ENCODE results near the gene NTHL1.
A peak's percentile ranks its signal among the peaks of the same experiment; 100 is the strongest.

NTHL1 gene

DNA sequence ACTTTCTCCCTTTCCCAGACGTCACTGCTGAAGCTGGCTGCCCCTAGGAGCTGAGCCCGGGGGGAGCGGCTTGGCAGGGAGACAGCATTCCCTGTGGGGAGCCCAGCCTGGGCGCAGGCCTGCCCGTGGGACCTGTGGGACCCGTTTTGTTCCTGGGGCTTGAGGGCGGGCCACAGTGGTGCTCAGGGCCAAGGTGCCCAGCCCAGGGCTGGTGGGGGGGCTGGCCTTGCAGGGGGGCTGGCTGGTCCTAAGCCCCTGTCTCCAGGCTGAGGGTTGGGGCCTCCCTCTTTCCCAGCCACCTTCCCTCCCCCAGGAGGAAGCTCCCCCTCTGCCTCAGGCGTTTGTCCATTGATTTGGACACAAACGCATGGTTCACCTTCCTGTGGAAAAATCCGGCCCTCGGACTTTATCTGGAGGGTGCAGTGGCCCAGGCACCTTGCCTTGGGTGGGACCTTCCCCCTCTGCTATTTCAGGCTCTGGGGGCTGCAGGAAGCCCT lies 16.5 kb downstream of the NTHL1 start:
- no peak overlapping the region for H3K4me3 ChIP-seq (ENCODE audit: low read depth, low read length)

GRCh38 chr16:2030036-2030435 lies 17.6 kb downstream of the NTHL1 start:
- H3K4me3 ChIP-seq (ENCODE audit: low read depth, low read length): no peak overlapping the region

- no peak overlapping the region for H3K4me3 ChIP-seq (ENCODE audit: low read depth, low read length)
Observed at GRCh38 chr16:2029350-2029749, 18.3 kb downstream of the NTHL1 start.

DNA sequence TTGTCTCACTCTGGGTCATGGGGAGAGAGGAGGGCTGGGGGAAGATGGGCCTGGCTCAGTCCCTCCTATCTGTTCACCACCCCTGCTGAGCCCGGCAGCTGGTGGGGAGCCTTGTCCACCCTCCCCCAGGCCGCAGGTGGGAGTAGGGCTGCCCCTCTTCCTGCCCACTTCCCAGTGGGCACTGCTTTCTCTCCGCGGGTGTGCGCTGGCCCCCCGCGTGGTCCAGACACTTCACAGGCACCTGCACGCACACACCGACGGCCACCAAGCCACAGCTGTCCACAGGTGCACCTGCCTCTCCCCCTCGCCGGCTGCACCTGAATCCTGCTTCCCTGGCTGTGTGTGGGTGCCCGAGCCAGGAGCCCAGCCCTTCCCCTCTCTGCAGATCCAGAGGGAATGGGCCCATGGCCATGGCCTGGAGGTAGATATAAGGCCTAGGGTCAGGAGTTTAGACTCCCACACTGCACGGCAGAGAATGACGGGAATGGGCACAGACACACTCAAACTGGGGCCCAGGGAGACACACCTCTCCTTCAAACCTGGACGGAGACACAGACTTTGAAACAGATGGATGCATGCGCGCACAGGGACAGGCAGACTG lies 18.9 kb downstream of the NTHL1 start:
- H3K4me3 ChIP-seq (ENCODE audit: low read depth, low read length): no peak overlapping the region

DNA sequence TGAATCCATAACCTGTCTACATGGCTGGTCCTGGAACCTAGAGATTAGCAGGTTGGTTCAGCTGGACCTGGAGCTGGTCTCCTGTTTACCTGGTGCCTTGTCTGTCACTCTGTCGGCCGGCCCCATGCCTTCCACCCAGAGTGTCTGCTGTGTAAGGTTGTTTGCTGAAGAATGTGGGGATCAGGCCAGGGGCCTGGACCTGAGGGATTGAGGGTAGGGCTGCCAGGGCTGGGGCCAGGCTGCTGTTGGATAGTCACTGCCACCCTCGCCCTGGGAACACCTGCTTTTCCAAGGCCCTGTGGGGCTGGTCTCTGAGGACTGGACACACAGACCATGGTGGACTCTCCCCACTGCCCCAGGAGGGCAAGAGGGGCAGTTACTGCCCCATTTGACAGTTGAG lies 19.5 kb downstream of the NTHL1 start:
- H3K4me3 ChIP-seq (ENCODE audit: low read depth, low read length): no peak overlapping the region

DNA sequence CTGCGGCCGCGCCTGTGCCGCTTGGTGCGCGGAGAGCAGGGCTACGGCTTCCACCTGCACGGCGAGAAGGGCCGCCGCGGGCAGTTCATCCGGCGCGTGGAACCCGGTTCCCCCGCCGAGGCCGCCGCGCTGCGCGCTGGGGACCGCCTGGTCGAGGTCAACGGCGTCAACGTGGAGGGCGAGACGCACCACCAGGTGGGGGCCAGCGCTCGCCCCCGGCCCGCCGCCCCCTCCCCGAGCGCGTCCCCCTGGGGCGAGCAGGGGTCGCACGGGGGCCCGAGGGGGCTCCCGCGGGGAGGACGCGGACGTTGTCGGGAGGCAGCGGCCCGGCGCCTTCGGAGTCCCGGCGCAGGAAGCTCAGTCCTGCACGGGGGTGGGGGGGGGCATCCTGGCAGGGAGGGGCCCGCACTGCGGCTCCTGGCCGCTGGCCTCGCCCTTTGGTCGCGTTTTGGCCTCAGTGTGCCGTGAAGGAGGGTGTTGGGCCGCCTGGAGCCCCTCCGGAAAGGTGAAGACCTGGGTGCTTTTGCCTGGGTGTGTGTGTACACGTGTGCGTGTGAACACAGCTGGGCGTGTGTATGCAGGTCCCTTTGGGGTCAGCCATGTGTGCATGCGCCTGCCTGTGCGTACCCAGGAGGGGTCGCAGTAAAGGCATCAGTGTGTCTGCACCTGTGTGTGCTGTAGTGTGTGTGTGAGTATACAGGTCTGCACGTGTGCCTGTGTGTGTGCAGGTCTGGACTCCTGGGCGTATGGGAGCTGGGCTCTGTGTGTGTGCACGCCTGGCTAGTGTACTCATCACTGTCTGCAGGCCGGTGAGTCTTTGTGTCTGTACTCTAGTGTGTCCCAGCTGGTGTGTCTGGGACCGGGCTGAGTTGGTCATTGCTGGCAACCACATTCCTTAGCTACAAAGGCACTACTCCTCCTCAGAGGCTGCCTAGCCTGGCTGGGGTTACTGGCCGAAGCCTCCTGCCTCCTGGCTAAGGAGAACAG lies 20.3 kb downstream of the NTHL1 start:
- peak overlapping the region; percentile 17 for H3K4me3 ChIP-seq (ENCODE audit: low read depth, low read length)

DNA sequence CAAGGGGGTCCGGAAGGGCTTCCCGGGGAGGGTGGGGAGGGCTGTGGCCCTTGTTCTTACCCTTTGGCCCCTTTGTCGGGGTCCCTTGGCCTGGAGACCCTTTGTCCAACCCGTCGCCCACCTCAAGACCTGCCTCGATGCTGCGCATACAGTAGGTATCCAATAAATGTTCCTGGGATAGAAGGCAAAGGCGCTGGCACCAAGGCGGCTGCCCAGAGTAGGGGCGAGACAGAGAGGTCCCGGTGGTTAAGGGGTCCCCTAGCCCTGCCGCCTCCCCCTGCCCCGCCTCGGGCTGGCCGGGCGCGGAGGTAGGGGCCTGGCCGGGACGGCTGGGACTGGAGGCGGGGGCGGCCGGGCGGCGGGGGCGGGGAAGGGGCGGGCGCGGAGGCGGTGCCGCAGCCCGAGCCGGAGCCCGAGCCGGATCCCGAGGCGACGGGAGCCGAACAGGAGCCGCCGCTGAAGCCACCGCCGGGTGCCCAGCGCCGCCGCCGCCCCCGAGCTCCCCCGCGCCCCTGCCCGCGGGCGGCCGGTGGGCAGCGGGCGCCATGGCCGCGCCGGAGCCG lies 21.1 kb downstream of the NTHL1 start, which contains the start of gene NHERF2:
NHERF2 (plus strand) TSS at position 442 of the 563 bp plus-strand sequence; CDS start at position 546, 104 bp downstream.
- peak within 1 kb of the TSS; percentile 17 for H3K4me3 ChIP-seq (ENCODE audit: low read depth, low read length)

- no peak overlapping the region for H3K4me3 ChIP-seq (ENCODE audit: low read depth, low read length)
Observed at GRCh38 chr16:2025878-2026460, 21.7 kb downstream of the NTHL1 start.

DNA sequence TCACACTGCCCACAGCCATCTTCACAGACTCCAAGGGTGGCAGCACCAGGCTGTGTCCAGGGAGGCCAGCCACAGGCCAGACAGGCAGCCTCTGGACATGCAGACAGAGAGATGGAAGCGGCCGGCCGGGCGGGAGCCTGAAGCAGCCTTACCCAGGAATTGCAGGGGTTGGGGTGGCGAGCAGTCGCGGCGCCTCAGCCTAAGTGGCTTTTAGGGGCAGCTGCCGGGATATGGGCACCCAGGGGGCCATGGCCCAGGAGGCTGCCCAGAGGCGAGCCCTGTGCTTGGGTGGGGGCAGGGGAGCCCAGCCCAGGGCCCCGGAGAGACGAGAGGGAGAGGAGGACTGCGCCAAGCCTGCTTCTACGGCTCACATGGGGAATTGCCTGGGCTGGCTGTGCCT lies 22.4 kb downstream of the NTHL1 start:
- no peak overlapping the region for H3K4me3 ChIP-seq (ENCODE audit: low read depth, low read length)

- no peak overlapping the region for H3K4me3 ChIP-seq (ENCODE audit: low read depth, low read length)
Observed at GRCh38 chr16:2024032-2024420, 23.6 kb downstream of the NTHL1 start.

DNA sequence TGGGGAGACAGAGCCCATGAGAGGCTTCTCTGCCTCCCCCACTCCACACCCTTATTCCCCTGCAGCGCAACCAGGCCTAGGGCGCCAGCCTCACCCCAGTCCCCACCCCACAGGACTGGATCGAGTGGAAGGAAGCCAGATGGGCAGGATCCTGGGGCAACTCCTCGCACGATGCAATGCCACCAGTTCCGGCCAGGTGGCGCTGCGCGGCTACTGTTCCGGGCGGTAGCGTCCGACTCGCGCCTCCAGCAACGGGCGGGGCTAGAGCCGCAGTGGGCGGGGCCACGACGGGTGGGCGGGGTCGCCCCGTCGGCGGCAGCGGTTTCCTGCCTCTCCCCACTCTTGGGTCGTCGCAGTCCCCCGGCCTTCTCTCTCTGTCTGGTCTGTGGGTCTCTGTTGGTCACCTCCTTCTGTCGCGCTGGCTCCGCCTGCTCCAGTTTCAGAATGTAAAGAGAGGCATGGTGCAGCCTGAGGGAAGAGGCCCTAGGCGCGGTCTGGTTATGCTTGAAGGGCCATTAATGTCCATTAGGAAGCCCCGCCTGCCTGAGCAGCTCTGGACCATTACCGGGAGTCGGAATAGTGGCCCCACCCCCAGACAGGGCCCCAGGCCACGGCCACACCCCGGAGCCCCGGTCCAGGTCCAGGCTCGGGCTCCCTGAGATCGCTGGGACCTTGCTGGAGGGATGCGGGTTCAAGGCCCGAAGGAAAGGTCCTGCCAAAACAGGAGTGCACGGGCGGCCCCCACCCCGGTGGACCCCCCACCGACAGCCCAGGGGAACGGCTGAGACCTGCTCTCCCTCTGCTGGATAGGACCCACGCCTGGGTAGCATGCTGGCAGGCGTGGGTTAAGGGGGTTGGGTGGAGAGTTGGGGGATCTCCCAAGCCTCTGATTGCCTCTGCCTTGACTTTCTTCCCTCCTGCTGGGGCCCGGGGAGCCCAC lies 24.3 kb downstream of the NTHL1 start:
- peak overlapping the region; percentile 18 for H3K4me3 ChIP-seq (ENCODE audit: low read depth, low read length)

DNA sequence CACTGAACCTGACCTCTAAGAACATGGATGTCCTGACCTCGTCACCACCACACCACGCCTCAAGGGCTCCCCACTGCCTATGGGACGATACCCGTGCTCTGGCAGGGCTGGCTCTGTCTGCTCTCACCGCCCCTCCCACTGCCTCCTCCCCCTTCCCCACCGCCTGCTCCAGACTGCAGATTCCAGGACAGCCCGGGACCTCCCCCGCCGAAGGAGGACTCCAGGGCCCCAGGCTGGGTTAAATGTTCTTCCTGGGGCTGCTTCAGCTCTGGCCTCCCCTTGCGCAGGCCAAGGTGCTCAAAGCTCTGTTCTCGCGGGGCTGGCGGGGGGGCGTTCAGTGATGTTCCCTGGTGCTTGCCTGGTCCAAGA lies 24.9 kb downstream of the NTHL1 start:
- peak overlapping the region; percentile 4 for H3K4me3 ChIP-seq (ENCODE audit: low read depth, low read length)

DNA sequence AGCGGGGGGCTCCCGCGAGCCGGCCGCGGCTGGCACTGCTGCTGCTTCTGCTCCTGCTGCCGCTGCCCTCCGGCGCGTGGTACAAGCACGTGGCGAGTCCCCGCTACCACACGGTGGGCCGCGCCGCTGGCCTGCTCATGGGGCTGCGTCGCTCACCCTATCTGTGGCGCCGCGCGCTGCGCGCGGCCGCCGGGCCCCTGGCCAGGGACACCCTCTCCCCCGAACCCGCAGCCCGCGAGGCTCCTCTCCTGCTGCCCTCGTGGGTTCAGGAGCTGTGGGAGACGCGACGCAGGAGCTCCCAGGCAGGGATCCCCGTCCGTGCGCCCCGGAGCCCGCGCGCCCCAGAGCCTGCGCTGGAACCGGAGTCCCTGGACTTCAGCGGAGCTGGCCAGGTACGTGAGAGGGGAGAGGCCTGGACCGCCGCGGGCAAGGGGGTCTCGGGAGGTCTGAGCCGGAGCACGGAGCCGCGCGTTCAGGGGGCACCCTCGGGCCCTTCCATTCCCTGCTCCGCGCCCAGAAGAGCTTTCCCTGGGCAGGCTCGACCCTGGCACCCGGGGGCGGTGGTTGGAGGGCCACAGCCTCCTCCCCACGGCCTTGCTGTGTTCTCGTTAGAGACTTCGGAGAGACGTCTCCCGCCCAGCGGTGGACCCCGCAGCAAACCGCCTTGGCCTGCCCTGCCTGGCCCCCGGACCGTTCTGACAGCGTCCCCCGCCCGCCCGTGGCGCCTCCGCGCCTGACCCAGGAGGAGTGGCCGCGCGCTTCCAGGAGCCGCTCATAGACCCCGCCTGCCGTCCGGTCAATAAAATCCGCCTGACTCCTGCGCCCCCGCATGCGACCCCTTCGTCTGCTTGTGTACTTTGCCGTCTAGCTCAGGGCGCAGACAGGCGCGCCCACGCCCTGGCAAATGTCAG lies 27.5 kb downstream of the NTHL1 start:
- H3K4me3 ChIP-seq (ENCODE audit: low read depth, low read length): peak overlapping the region; percentile 17

- peak within 1 kb of the TSS; percentile 17 for H3K4me3 ChIP-seq (ENCODE audit: low read depth, low read length)
Observed at GRCh38 chr16:2019518-2019920, 28.1 kb downstream of the NTHL1 start, which contains the start of gene NPW. NPW (plus strand) TSS chr16:2019785.

GRCh38 chr16:2016407-2016922 lies 31.2 kb downstream of the NTHL1 start:
- no peak overlapping the region for H3K4me3 ChIP-seq (ENCODE audit: low read depth, low read length)

GRCh38 chr16:2015947-2016208 lies 31.8 kb downstream of the NTHL1 start:
- no peak overlapping the region for H3K4me3 ChIP-seq (ENCODE audit: low read depth, low read length)

DNA sequence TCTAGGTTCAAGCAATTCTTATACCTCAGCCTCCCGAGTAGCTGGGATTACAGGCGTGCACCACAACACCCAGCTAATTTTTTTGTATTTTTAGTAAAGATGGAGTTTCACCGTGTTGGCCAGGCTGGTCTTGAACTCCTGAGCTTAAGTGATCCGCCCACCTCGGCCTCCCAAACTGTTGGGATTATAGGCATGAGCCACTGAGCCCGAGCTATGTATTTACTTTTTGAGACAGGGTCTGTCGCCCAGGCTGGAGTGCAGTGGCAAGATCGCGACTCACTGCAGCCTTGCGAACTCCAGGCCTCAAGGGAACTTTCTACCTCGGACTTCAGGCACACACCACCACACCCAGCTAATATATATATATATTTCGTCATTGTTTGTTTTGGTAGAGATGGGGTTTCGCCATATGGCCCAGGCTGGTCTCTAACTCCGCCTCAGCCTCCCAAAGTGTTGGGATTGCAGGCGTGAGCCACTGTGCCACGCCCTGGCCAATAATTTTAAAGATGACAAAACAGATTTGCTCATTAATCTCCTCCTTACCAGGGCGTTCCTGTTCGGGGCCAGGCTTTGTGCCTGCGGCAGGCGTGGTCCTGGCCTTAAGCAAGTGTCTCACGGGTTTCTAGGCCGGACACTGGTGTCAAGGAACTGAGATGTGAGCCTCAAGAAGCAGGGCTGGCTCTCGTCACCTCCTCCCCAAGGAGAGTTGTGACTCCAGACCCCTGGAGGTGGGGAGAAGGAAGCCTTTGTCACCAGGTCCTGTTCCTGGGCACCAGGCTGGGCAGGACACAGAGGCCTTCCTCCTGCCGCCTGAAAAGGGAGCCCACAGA lies 32.3 kb downstream of the NTHL1 start:
- H3K4me3 ChIP-seq (ENCODE audit: low read depth, low read length): no peak overlapping the region

DNA sequence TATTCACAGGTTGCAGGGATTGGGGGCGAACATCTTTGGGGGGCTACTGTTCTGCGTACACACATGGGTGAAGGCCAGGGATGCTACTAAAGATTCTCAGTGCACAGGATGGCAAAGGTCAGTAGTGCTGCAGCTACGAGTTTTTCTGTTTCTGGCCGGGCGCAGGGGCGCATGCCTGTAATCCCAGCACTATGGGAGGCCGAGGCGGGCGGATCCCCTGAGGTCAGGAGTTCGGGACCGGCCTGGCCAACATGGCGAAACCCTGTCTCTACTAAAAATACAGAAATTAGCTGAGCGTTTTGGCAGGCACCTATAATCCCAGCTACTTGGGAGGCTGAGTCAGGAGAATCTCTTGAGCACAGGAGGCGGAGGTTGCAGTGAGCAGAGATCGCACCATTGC lies 34.1 kb downstream of the NTHL1 start:
- no peak overlapping the region for H3K4me3 ChIP-seq (ENCODE audit: low read depth, low read length)
